HuH-7.5 (cell line): ENCODE results near the gene ATXN1.

Experiments
- DNase-seq: peaks from one replicate; pipeline ENCODE4 v3.0.0; 2011; ENCODE audit warnings: low spot score

ATXN1 gene

DNA sequence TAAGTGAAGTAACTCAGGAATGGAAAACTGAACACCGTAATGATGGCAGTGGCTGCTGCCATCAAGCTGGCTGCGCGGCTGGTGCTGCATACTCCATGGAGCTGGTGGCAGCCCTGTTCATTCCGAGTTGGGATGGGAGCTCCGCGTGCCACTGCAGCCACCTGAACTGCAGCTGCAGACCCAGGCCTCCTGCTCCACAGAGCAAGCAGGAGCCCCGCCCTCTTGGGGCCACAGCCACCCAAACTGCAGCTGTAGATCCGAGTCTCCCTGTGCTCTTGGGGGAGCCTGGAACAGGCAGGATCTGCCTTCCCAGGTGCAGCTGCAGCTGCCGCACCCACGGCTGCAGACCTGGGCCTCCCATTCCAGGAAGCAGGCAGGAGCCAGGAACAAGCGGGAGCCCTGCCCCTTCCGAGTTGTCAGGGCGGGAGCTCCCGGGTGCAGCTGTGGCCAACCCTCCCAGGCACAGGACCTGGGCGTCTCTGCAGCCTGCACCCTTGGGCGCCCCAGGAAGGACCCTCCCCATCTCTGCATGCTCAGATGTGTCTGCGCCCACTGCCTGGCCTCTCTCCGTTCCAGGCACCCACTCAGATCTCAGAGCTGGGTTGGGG is 402.6 kb downstream of the ATXN1 start:
- no peak for DNase-seq

DNA sequence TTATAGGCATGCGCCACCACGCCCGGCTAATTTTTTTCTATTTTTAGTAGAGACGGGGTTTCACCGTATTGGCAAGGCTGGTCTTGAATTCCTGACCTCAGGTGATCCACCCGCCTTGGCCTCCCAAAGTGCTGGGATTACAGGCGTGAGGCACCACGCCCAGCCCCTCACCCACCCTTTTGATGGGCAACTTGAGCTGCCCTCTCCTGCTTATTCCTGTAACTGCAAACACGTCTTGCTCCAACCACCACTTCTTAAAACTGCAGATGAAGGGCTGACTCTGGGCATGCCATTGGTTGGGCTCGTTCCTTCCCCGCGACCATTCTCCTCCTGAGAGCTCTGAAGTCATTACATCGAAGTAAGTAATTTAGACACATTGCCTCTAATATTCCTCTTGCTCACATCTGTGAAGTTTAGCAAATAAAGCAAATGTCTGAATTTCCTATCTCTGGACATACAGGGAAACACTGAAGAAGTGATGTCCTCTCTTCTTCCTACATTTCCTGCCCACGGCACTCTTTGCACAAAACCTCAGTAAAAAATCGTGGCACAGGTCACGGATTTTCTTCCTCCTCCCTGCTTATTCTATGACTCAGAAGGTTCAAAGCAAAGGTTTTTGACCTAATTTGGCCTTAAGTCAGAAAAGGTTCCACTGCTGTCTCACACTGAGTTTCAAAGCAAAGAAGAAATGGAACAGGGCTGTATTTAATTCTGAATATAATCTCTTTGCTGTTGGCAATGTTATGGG is 405.4 kb downstream of the ATXN1 start:
- no peak for DNase-seq

DNA sequence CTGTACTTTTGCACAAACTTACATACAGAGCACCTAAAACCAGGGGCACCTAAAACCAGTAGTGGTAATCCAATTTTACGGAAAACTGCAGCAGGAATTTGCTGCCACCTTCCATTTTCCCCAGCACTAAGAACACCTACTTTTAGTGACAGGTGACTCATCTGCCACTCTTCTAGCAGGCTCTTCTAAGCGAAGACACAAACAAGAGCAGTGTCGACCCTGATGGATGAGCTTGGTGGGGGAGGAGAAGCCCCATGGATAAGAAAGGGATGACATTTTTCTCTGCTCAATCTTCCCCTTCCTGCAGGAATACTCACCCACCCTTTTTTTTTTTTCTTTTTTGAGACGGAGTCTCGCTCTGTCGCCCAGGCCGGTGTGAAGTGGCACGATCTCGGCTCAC is 406.0 kb downstream of the ATXN1 start:
- no peak for DNase-seq

DNA sequence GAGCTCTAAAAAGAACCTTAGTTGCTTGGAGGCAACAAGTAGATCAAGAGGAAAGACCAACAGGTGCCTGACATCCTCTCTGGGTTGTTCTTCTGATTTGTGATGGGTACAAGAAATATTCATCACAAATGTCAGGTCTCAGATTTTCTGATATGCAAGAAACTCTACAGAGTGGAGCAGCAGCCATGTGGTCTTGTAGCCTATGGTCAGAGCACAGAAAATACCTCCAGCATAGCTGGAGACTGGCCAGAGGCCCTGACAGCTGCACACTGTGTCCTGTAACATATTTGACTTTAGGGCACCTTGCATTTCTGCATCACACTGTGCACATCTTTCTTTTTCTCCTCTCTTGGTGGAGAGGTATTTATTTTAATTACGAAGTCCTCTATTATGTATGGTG is 406.6 kb downstream of the ATXN1 start:
- DNase-seq: no peak

- DNase-seq: no peak
Measured at GRCh38 chr6:16352821-16353438, 408.3 kb downstream of the ATXN1 start.

- DNase-seq: no peak
Measured at GRCh38 chr6:16352258-16352635, 409.0 kb downstream of the ATXN1 start.

GRCh38 chr6:16349544-16349943 is 411.7 kb downstream of the ATXN1 start:
- no peak for DNase-seq

- no peak for DNase-seq
Measured at GRCh38 chr6:16346831-16347230, 414.4 kb downstream of the ATXN1 start.

DNA sequence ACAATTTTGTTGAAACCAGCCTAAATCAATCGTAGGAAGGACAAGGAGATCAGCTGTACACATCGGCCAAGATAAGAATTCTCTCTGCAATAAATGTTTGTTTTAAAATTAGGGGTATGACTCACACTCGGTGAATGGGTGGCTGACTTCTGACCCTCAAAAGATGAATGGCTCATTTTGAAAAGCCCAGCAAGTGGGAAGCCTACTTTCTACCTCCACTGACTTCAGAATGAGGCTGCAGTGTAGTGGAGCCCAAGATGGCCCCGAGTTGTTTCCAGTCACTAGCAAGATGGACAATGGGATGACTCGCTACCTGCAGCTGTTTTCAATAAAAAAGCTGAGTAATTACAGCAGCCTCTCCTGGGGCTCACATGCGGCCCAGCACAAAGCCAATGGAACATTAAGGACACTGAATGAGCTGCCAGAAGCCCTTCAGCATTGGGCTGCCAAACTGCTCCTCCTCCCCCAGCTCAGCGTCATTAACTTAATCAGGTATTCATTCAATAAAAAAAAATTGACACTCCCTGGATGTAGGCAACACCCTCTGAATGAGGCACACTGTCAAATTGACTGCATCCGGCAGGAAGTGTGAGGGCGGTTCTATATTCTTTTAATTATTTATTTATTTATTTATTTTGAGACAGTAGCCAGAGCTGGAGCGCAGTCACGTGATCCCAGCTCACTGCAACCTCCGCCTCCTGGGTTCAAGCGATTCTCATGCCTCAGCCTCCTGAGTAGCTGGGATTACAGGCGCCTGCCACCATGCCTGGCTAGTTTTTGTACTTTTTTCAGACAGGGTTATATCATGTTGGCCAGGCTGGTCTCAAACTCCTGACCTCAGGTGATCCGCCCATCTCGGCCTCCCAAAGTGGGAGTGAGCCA is 415.6 kb downstream of the ATXN1 start:
- peak; percentile 23 for DNase-seq

GRCh38 chr6:16344756-16345155 is 416.5 kb downstream of the ATXN1 start:
- no peak for DNase-seq

GRCh38 chr6:16343593-16343992 is 417.7 kb downstream of the ATXN1 start:
- DNase-seq: no peak

- DNase-seq: no peak
Measured at GRCh38 chr6:16339265-16339587, 422.0 kb downstream of the ATXN1 start.

GRCh38 chr6:16338577-16339264 is 422.5 kb downstream of the ATXN1 start:
- DNase-seq: peak; percentile 13

DNA sequence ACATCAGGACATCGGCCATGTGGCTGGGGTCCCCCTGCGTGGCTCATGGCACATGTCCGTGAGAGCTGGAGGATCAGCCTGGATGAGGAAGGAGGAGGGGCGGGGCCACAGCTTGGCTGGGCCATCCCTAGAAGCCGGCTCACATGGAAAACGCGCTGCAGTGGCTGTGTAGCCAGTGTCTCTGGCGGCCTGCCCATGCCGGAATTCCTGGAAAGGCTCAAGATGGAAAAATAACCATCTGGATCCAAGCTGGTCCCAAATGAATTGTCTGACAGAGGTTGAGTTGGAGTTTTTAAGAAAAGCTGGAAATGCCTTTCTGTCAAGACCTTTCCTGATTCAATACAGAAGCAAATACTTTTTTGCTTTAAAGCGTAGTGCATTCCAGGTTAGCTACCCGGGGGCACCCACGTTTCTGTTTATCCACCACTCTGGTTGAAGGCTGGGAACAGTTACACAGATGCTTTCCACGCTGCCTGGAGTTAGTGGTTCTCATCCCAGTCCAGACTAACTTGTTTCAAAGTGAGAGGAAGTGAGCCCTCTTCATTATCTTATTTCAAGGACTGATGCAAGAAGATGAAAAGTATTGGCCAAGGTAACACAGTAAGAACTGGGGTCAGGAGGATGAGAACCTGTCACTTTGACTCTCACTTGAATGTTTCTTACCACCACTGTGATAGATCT is 423.8 kb downstream of the ATXN1 start:
- no peak for DNase-seq

DNA sequence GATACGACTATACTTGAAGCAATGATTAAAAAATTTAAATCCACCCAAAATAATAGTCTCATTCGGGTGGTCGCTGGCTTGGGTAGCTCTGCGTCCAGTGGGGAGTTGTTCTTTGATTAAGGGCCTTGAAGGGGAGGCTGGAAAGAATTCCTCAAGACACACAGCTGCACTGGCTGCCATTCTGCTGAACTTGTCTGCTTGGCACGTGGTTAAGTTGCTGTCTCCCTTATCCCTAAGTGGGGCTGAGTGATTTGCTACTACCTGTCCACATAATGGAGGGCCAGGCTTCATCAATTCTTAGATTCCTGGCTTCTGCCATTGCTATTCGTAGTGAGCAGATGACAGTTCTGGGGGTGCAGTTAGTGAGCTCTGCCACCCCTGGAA is 424.4 kb downstream of the ATXN1 start:
- DNase-seq: no peak

DNA sequence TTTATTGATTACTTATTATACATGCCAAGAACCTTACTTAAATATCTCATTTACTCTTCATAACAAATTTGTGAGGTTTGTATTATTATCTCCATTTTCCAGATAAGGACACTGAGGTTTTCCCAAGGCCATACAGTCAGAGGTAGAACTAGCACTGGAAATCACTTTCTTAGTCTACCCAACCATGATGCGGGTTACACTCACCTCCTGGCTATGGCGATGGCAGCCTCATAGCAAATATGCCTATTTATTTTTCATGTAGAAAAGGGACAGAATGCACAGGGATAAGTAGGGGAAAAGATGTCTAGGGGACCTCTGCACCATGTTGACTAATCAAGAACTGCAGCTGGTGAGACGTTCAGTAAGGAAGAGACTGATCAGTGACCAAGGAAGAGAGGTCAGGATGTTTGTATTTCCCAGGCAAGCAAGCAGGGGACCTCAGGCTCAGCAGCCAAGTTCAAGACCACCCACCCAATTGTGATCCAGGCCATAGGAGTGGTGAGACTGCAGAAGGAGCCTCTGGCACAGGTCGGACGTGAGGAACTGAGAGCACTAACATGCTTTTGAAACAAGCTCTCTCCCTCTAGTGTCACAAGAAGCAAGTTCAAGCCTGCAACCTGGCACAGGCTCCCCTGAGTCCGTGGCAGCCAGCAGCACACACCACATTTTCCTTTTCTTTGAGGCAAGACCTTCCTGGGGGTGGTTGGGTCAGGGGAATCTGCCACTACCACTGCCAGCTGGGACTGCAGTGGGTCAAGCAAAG is 425.0 kb downstream of the ATXN1 start:
- DNase-seq: no peak

DNA sequence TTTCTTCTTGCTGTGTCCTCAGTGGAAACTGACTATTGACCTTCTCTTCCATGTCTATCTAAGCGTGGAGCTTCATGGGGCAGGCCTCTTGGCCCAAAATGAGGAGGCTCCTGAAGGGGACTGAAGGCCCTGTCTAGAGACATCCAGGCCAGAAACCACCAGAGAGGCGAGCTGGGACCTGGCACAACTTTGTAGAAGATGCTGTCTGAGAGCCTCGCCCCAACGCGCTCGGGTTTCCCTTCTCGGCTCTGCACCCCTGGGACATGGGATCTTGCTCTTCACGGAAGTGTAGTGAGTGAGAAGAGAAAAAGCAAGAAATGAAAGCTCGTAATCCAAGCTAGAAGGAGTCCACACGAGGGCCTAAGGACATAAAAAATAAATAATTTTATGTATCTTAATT is 426.1 kb downstream of the ATXN1 start:
- no peak for DNase-seq

DNA sequence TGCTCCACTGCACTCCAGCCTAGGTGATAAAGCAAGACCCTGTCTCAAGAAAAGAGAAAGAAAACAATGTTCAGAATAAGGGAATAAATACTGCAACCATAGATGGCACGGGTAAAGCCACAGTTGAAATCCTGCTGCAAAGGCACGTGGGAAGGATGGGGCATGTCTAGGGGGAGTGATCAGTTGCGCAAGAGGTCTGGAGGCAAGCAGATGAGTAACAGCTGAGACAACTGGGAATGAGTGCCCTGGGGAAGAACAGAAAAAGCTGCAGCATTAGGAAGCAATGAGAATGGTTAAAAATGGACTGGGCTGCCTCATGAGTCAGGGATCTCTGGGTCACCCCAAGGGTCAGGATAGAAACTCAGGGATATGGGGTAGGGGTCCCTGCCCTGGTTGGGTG is 426.6 kb downstream of the ATXN1 start:
- no peak for DNase-seq

DNA sequence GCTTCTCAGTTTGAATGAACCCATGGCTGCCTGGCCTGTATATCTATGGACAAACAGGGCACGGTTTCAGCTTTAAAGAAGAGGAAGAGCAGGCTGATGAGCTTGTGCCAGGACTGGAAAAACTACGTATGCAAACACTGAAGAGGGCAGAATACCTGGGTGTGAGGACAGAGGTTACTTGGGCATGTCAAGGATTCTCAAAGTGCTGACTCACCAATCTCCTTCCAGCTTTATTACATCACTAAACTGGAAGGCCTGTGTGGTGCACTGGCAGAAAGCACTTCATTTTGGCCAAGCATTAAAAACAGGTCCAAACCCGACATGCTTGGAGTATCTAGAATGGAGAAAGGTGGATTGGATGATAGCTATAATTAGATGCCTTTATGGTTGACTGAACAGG is 427.7 kb downstream of the ATXN1 start:
- DNase-seq: no peak

DNA sequence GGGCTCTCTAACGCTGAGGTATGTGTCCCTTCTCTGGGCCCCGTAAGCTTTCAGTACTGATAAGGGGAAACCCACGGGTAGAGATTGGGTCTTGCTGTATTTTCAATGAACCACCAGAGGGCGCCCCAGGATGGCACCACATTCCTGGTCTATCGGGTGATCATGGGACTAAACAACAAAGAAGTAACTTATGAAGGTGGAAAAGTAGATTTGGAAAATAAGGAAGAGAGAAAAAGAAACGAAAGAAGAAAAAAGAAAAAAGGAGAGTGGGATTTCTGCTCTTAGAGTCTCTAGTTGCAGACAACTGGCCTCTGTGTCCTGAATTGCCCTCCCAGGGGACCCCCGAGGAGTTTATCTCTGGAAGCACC is 429.1 kb downstream of the ATXN1 start:
- DNase-seq: peak; percentile 67
